Measurements from ENCODE around the gene PDIA2.

PDIA2 gene

DNA sequence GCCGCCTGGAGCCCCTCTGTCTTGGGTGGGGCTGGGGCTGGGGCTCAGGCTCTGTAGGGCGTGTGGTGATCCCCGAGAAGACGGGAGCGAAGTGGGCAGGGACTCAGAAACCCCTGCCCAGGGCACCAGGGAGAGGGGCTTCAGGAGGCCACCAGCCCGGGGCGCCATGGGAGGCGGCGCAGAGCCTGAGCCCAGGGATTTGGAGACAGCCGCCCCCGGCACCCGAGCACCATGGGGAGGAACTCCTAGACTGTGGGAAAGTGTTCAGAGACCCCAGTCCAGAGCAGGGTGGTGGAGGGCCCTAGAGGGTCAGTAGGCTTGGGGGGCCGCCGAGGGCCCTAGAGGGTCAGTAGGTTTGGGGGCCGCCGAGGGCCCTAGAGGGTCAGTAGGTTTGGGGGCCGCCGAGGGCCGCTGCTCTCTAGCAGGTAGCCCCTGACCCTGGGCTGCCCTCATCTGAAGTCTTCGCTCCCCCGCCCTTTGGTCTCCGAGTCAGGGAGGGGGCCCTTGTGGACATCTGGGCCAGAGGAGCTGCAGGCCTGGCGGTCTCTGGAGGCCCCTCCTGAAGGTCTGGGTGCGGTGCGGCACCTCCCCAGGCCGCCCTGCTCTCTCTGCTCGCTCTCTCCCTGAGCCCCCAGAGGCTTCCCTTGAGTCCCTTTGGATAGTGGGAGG, 1.8 kb upstream of the PDIA2 start:
- DNase-seq: no peak

DNA sequence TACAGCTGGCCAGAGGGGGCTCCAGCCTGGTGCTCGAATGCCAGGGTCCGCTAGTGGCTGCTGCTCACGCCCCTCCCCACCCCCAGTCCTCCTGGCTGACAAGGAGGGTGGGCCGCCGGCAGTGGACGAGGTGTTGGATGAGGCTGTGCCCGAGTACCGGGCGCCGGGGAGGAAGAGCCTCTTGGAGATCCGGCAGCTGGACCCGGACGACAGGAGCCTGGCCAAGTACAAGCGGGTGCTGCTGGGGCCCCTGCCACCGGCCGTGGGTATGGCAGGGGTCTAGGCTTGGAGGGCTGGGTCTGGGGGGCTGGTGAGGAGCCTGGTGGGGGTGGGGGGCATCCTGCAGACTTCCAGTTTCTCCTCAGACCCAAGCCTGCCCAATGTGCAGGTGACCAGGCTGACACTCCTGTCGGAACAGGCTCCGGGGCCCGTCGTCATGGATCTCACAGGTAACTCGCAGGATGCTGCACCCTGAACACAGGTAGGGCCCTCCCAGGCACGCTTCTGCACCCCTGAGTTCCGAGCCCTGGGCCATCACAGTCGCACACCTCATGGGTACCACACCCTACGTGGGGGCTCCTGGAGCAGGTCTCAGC, 1.2 kb upstream of the PDIA2 start:
- DNase-seq: no peak

DNA sequence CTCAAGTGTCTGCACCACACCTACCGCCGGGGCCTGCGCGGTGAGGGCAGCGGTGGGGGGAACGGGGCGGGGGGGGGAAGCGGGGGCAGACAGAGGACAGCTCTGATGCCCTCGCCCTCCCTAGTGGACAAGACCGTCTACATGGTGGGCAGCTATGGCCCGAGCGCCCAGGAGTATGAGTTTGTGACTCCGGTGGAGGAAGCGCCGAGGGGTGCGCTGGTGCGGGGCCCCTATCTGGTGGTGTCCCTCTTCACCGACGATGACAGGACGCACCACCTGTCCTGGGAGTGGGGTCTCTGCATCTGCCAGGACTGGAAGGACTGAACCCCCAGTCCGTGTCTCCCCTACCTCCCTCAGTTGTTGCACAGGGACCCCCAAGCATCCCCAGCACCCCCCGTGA, 473 bp upstream of the PDIA2 start:
- no peak for DNase-seq

DNA sequence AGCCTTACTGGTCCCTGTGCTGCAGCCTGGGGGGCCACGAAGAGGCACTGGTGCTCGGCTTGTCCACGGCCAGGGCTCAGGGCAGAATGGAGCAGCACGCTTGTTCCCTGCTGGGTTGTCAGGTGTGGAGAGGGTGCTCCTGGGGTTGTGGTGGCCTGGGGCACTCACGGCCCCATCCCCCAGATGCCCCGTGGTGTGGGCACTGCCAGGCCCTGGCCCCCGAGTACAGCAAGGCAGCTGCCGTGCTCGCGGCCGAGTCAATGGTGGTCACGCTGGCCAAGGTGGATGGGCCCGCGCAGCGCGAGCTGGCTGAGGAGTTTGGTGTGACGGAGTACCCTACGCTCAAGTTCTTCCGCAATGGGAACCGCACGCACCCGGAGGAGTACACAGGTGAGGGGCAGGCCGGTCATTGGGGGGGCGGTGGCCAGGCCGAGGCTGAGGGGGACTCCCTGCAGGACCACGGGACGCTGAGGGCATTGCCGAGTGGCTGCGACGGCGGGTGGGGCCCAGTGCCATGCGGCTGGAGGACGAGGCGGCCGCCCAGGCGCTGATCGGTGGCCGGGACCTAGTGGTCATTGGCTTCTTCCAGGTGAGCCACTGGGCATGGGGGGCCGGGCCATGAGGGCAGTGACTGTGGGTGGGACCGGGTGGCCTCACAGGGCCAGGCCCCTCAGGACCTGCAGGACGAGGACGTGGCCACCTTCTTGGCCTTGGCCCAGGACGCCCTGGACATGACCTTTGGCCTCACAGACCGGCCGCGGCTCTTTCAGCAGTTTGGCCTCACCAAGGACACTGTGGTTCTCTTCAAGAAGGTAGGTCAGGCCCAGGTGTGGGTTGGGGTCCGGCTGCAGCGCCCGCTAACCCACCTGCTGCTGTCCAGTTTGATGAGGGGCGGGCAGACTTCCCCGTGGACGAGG, 1.5 kb downstream of the PDIA2 start:
- no peak for DNase-seq

DNA sequence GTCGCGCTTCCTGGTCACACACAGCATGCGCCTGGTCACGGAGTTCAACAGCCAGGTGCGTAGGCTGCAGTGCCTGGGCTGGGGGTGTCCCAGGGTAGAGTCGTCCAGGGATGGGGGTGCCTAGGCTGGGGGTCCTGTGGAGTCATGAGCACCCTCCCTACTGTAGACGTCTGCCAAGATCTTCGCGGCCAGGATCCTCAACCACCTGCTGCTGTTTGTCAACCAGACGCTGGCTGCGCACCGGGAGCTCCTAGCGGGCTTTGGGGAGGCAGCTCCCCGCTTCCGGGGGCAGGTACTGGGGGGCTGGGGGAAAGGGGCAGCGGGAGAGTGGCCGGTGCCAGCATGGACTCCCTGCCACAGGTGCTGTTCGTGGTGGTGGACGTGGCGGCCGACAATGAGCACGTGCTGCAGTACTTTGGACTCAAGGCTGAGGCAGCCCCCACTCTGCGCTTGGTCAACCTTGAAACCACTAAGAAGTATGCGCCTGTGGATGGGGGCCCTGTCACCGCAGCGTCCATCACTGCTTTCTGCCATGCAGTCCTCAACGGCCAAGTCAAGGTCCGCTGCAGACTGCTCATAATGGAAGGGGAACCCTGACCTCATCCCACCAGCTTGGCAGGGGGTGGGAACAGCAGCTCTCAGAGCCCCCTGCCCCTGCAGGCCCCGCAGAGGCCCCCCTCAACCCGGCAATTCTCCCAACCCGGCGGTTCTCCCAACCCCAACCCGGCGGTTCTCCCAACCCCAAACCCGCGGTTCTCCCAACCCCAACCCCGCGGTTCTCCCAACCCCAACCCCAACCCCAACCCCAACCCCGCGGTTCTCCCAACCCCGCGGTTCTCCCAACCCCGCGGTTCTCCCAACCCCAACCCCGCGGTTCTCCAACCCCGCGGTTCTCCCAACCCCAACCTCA, 2.4 kb downstream of the PDIA2 start:
- DNase-seq: no peak

DNA sequence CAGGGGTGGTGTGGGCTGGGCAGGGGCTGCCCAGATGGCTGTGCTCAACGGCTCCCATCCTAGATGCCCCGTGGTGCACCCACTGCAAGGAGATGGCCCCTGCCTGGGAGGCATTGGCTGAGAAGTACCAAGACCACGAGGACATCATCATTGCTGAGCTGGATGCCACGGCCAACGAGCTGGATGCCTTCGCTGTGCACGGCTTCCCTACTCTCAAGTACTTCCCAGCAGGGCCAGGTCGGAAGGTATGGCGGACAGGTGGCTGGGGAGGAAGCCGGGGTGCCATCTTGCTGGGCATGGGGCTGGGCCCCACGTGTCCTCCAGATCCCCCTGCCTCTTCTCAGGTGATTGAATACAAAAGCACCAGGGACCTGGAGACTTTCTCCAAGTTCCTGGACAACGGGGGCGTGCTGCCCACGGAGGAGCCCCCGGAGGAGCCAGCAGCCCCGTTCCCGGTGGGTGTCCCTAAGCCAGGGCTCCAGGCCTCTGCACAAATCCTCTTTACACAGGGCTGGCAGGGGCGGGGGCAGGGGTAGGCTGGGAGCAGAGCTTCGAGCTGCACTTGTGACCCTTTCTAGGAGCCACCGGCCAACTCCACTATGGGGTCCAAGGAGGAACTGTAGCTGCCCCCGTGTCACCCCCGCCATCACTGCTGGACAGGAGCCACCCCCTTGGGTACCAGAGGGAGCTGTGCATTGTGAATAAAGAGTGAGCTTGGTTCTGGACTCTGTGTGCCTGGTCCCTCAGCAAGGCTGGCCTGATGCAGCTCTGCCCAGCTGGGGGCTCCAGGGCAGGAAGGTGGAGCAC, 3.7 kb downstream of the PDIA2 start:
- no peak for DNase-seq

DNA sequence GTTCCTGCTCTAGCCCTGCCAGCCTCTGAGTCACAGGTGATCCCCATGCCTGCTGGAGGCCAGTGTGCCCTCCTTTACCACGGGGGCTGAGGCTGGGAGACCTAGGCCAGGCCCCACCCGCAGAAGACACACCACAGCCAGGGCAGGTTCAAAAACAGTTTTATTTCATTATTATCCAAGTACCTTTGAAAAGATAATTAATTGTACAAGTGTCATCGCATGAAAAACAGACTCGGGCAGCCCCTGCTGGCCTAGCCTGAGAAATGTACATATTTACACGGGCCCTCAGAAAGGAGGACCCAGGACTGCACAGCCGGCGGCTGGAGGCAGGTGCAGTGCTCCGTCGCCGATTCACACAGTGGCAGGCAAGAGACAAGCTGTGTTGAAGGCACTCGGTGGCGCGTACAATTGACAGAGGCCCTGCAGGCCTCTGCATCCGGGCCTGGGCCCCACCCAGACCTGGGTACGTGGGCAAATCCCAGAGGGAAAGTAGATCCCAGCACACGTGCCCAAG, 4.4 kb downstream of the PDIA2 start:
- DNase-seq: no peak

DNA sequence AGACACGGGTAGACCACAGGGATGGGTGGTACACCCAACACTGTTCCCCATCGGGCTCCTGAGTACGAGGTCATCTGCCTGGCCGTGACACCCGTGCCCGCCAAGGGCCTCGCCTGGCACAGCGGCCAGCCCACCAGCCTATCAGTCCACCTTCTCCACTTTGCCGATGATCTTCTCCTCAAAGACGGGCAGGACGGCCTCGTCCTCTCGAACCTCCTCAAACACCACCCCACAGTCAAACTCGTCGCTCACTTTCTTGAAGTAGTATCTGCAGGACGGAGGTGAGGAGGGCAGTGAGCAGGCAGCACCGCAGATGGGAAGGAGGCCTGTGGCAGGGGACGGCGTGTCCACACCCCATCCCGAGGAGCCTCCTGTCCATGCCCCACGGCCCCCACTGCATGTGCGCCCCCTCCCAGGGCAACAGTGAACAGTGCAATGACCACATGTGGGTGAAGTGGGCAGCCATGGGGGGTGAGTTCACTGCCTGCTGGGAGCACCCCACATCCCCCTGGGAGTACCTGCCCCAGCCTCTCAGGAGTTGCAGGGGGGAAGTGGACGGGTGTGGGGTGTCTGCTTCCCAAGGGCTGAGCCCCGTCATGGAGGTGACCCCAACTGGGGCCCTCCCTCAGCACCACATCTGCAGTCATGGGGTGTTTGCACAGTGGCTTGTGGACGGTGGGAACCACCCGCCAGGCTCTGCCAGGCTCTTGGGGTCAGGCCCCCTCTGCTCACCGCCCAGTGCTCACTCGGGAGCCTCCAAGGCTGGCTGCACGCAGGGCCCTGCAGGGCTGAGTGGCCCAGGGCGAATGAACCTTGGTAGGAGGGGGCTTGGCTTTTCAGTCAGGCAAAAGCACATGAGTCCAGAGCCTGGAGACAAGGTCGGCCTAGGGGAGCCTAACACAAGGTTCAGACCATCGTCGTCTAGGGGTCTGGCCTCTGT, 5.3 kb downstream of the PDIA2 start:
- DNase-seq: no peak

DNA sequence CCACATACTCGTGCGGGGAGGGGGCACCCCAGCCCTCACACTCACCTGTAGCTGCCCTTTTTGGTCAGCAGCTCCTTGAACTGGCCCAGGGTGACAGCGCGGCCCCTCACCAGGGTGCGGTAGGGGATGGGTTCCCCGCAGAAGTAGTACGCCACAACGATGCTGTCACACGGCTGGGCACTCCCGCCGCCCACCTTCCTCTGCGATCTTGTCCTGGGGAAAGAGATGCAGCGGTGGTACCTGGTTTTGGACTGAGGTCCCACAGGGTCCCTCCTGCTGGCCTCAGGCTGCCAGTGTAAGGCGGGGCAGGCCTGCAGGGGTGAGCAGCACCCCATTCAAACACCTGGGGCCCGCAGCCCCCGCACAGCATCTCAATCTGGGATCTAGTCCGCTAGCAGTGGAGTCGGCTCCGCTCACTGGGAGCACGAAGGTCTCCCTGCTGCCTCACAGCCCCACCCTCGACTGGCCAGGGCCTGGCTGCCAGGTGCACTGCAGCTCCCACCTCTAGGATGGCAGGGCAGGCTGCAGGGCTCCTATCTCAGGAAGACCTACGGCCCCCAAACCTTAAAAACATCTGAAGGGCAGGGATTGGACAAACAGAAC, 6.5 kb downstream of the PDIA2 start:
- no peak for DNase-seq

DNA sequence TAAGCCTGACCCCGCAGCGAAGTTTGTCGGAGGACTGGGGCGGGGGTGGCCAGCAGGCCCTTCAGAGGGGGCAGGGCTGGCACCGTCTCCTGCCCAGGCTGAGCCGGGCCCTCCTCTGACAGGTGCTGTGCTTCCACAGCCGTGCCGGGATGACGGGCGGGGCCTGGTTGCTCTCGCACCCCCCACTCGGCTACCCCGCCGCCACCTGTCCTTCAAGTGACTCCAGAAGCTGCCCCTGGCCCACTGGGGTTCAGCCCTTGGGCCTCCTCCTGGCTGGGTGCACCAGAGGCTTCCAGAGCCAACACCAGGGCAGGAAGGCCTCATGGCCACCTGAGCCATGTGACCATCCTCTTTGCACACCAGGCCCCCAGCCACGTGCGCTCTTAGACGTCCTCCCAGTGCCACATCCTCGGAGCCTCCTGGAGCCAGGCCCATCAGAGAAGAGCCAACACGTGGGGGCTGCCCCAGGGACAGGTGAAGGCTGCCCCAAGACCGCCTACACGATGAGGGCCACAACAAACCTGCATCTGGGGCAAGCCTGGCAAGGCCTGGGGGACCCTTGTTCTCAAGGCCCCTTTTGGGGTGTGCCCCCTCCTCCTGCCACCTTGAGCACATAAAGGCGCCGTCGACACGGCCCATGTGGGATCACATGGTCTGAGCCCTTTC, 7.2 kb downstream of the PDIA2 start:
- DNase-seq: no peak

DNA sequence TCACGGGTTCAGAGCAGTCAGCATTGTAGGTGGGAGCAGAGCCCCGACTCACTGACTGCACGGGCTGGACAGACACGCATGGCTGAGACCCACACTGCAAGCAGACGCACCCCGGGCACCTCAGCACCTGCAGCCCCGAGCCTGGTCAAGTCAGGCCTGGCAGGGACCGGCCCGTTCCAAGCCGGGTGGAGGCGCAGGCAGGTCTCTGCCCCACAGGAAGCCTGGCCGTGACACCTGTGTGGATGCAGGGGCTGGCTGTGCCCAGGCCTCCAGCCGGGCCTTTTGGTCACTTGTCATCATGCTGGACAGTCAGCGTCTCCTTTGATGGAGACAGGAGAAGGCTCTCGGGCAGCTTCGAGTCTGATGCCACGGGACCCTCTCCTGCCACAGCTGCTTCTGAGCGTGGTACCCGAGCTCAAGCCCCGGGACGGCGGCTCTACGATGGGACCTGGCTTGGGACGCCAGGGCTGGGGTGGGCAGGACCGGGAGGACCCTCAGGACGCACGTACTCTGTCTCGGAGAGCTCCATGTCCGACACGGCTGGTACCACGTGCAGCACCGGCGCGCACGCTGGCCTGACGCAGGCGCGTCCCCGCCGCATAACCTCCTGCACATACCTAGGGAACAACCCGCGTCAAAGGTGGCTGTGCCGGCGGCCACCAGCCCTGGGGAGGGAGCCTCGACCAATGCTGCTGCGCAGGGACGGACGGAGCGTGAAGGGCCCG, 7.9 kb downstream of the PDIA2 start:
- DNase-seq: no peak

DNA sequence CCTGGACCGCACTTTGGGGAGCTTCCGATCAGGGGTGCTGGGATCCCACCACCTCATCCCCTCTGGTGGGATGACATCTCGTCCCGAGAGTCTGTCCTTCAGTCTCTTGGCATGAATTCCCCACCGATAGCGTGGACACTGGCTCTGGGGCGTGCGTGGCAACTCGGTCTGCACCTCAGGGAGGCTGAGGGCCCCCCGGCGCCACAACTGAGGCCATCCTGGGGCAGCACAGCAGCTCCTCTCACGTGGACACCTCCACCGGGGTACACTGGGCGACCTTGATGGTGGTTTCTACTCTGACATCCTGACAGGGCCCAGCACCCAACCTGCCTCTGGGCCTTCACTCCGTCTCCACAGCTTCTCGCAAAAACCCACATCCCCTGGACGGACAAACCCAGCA, 8.6 kb downstream of the PDIA2 start:
- DNase-seq: no peak

DNA sequence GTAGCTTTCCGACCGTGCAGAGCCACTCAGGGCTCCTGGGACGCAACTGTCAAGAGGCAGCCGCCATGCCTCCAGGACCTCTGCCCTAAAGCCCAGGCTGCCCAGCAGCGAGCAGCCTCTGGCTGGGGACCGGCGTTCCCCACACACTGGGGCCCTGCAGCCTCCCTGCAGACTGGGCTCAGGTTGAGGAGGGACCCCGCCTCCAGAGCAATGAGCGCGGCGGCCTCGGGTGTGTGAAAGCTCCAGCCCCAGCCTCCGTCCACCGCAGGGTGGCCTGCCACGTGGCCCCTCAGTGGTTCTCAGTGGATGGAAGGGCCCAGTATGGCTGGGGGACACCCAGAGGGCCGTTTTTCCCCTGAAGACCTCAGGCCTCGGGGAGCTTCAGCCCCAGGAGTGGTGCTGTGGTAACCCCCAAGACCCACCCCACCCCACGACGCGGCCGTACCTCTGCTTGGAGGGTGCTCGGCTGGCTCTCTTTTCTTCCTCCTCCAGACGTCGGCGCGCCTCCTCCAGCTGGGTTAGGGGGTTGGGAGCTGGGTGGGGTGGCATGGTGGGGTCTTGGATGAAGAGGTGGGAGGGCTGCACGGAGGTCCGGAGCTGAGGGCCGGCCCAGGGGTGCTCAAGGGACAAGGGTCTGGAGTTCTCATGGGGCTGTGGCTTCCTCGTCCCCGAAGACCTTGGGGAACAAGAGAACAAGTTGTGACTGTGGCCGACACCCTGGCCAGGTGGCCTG, 10.2 kb downstream of the PDIA2 start:
- DNase-seq: no peak

DNA sequence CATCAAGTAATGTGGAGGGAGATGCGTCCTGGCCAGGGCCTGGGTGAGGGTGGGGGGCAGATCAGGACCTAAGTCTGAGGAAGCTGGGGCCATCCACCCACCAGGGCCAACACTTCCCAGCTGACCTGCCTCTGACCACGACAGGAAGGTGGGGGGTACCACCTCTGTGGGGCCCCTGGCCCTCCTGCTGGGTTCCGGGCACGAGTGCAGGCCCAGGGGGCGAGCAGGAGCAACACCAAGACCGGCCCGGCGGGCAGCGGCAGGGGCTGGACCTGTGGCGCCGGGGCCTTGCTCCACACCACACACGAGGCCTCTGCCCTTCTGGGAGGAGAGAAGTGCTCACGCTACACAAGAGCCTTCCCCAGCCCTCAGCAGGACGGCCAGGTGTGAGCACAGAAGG, 13.3 kb downstream of the PDIA2 start:
- DNase-seq: no peak

DNA sequence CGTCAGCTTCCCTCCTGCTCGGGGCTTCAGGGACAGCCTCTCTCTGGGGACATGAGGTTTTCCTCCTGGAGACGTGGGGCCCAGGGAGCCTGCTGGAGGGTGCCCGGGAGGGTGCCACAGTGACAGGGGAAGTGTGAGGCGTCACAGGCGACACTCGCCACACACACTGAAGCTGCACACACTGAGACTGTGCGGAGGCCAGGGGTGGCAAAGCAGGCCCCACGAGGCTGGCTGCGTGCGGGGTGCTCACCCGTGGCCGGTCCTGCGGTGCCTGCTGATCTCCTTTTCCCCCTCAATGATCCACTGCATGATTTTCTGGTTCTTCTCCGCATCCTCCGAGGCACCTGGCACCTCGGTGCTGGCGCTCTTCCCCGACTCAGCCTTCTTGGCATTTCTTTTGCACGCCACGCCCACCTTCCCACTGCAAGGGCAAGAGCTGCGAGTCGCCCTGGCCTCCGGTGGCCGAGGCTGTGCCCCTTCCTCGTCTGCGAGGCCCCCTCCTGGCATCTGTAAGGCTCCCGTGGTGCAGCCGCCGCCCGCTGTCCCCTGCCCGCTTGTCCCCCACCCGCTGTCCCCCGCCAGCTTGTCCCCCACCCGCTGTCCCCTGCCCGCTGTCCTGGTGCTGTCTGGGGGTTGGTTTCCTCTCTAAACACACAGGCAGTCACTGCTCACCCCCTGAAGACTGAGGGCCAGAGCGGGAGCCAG, 14.0 kb downstream of the PDIA2 start:
- no peak for DNase-seq

DNA sequence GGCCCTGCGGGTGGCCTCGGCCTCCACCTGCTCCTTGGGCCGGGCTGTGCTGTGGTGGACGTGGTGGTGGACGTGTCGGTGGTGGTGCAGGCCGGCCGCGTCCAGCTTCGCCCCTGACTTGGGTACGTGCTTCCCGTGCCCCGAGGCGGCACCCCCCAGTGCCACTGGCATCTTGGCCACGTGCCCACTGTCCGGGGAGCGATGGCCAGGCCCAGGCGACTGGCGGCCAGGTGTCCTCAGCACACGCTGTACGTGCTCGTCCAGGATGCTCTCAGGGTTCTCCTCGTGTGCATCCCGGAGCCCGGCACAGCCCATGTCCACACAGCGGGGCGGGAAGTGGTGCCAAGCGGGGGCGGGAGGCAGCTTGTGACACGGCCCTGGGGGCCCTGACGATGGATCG, 14.9 kb downstream of the PDIA2 start:
- no peak for DNase-seq

DNA sequence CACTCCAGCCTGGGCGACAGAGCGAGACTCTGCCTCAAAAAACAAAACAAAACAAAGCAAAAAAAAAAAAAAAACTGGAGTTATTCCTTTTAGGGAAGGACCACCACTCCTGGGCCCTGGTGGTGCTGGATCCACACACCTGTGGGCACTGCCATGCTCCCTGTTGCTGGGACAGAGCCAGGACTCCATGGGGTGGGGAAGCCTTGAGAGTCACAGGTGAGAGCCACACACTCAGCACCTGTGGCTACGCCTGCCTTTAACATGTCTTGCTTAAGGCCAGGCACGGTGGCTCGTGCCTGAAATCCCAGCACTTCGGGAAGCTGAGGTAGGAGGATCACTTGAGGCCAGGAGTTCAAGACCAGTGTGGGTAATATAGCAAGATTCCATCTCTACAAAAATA, 18.3 kb downstream of the PDIA2 start:
- no peak for DNase-seq

DNA sequence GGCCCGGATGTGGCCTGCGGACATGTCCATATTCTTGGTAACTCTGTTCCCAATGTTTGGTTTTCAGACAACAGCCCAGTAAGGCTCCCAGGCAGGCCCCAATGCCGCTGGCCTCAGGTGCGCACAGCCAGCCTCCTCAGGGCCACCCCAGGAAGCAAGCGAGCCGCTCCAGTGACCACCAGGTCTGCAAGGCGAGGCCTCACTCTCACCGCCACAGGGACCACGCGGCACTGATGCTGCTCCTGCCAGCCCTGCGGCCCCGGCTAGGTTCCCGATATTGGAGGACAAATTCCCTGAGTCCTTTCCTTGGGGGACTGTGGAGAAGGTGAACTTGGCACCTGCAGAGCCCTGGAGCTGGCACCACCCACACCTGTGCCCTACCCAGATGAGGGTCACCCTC, 19.0 kb downstream of the PDIA2 start:
- no peak for DNase-seq
